A673 (cell line): Measurements from ENCODE around the gene TTYH1. TPM values are rescaled to one million over a fixed set of nuclear protein-coding genes. Genes with fewer than 3 reads are reported as not detected.
"Not testable (repeated sequence)": the region's sequence is repeated elsewhere in the genome, so short reads cannot be mapped to it uniquely, and the experiment has no call there.

Source experiments
- BruUV-seq: library from RNA; stranded (reverse); fragments of 400-500 nt; replicated peaks from 2 replicates; lab custom pipeline; 2021; lab: Mats Ljungman, UMichigan
- CTCF ChIA-PET: fragments of 300-600 bp; sonication (Branson Sonifier 250); formaldehyde crosslinking; loops from one replicate; lab custom pipeline; 2022; ENCODE audit warnings: antibody characterized with exemption; lab: Charles Lee
- POLR2A ChIA-PET: fragments of 300-600 bp; sonication (Branson Sonifier 250); formaldehyde crosslinking; loops from one replicate; lab custom pipeline; 2022; ENCODE audit warnings: antibody characterized with exemption; ENCODE audit not compliant: low non-redundant PET; lab: Charles Lee
- DNase-seq: peaks from one replicate; pipeline ENCODE4 v3.0.0-alpha.2; 2015; ENCODE audit warnings: low spot score
- H3K27ac ChIP-seq: fragments of 200-600 bp; sonication (generic); 2 replicates; pipeline ENCODE4 v1.5.1; 2016; ENCODE audit warnings: mixed run types, low read depth, mild to moderate bottlenecking, mixed read lengths, antibody characterized with exemption, low read length; ENCODE audit not compliant: poor library complexity, severe bottlenecking
- H3K27me3 ChIP-seq: fragments of 200-600 bp; sonication (generic); replicated peaks from 2 replicates; pipeline ENCODE4 v1.6.1; 2017; ENCODE audit warnings: mixed run types, low read depth, mild to moderate bottlenecking, mixed read lengths, antibody characterized with exemption, low read length; ENCODE audit not compliant: insufficient read depth, poor library complexity
- H3K36me3 ChIP-seq: fragments of 200-600 bp; sonication (generic); 2 replicates; pipeline ENCODE4 v1.6.1; 2016; ENCODE audit warnings: mixed run types, mild to moderate bottlenecking, mixed read lengths, antibody characterized with exemption, low read length; ENCODE audit not compliant: insufficient read depth, poor library complexity, severe bottlenecking
- H3K4me1 ChIP-seq: fragments of 200-600 bp; sonication (generic); 2 replicates; pipeline ENCODE4 v1.6.1; 2017; ENCODE audit warnings: mixed run types, mild to moderate bottlenecking, mixed read lengths, antibody characterized with exemption, low read length; ENCODE audit not compliant: insufficient read depth, poor library complexity, severe bottlenecking
- H3K4me3 ChIP-seq: fragments of 200-600 bp; sonication (generic); 2 replicates; pipeline ENCODE4 v1.5.1; 2016; ENCODE audit warnings: low read depth, mixed run types, mild to moderate bottlenecking, mixed read lengths, low read length; ENCODE audit not compliant: poor library complexity, severe bottlenecking
- H3K9me3 ChIP-seq: fragments of 200-600 bp; sonication (generic); 2 replicates; pipeline ENCODE4 v1.6.1; 2016; ENCODE audit warnings: mixed run types, low read depth, mild to moderate bottlenecking, mixed read lengths, antibody characterized with exemption, low read length; ENCODE audit not compliant: poor library complexity, severe bottlenecking
- CTCF ChIP-seq: fragments of 300-800, 200-600 bp; sonication (generic); conservative IDR thresholded peaks from 2 replicates; pipeline ENCODE4 v1.5.1; 2017; ENCODE audit warnings: low read depth, mild to moderate bottlenecking, antibody characterized with exemption, low read length, moderate library complexity, mixed read lengths
- EZH2 ChIP-seq: fragments of 200-600 bp; sonication (generic); IDR thresholded peaks from 2 replicates; pipeline ENCODE4 v1.6.1; 2017; ENCODE audit warnings: borderline replicate concordance, low read depth, mild to moderate bottlenecking, mixed read lengths, antibody characterized with exemption, low read length; ENCODE audit not compliant: poor library complexity, severe bottlenecking
- intact Hi-C: fragments of 100-400 bp; cut with micrococcal nuclease; formaldehyde crosslinking; loops from one replicate; pipeline ENCODE4 v1.10.0; 2022; ENCODE audit not compliant: unreplicated experiment
- total RNA-seq: library from RNA; stranded (reverse); gene quantifications from 2 replicates; pipeline ENCODE4 v1.2.3, GENCODE V29; 2021

Gene TTYH1
- total RNA-seq, 1 experiment from 2014 or later, result 3.0 TPM

- ChIA-PET POLR2A (interaction anchor here (1.0 kb wide), 1 partner anchor 9 kb away, joined by 3 read pairs; the partner anchor contains the start of gene CDC42EP5), CTCF (no interaction called here)
- Histone ChIP-seq H3K4me1 (peaks cover 40% of the 10 kb centered on the region), H3K4me3 (peak overlapping the region; percentile 66), H3K27me3 (no peaks in the 10 kb centered on the region), H3K36me3 (peaks cover 17% of the 10 kb centered on the region), H3K27ac (peak overlapping the region; percentile 97), H3K9me3 (no peaks in the 10 kb centered on the region)
- BruUV-seq, result no TSS peak
- DNase-seq, result peak; percentile 95
- intact Hi-C loops, result no loop called here
- no peak for TF ChIP-seq CTCF
- no peak for TF ChIP-seq EZH2
These were observed 48.9 kb downstream of the TTYH1 start for GRCh38 chr19:54464044-54464629.

- BruUV-seq, result no TSS peak
- Histone ChIP-seq H3K9me3 (no peaks in the 10 kb centered on the region), H3K4me3 (peak overlapping the region; percentile 66), H3K27me3 (no peaks in the 10 kb centered on the region), H3K36me3 (peaks cover 13% of the 10 kb centered on the region), H3K27ac (peak overlapping the region; percentile 97), H3K4me1 (peaks cover 47% of the 10 kb centered on the region)
- intact Hi-C loops, result no loop called here
- ChIA-PET POLR2A (no interaction called here), CTCF (no interaction called here)
- peak; percentile 87 for DNase-seq
- TF ChIP-seq CTCF, result no peak
- TF ChIP-seq EZH2, result no peak
These were observed 49.6 kb downstream of the TTYH1 start for GRCh38 chr19:54464630-54465425.

GRCh38 chr19:54465426-54466109, 50.3 kb downstream of the TTYH1 start:
- no peak for DNase-seq
- BruUV-seq, result no TSS peak
- H3K4me1 ChIP-seq, result peaks cover 54% of the 10 kb centered on the region
- ChIA-PET CTCF (no interaction called here), POLR2A (no interaction called here)
- TF ChIP-seq EZH2 (no peak), CTCF (no peak)
- no peak overlapping the region for H3K27ac ChIP-seq
- no peak overlapping the region for H3K4me3 ChIP-seq
- no peaks in the 10 kb centered on the region for H3K27me3 ChIP-seq
- no peaks in the 10 kb centered on the region for H3K9me3 ChIP-seq
- intact Hi-C loops, result no loop called here
- H3K36me3 ChIP-seq, result peaks cover 13% of the 10 kb centered on the region

- POLR2A ChIA-PET, H3K27me3 ChIP-seq, CTCF ChIA-PET, intact Hi-C loops, H3K9me3 ChIP-seq, BruUV-seq, H3K4me3 ChIP-seq, H3K27ac ChIP-seq, H3K36me3 ChIP-seq, DNase-seq: not testable (repeated sequence)
- peaks cover 51% of the 10 kb centered on the region for H3K4me1 ChIP-seq
These were observed 50.8 kb downstream of the TTYH1 start for GRCh38 chr19:54466110-54466480.
